DMS 273 treated with DMSO at 0.1 percent for 48 hours (cell line): ENCODE measurements around the gene AUP1.
A peak's percentile ranks its signal among the peaks of the same experiment; 100 is the strongest.

ENCODE experiments used
- DNase-seq: peaks from one replicate; lab custom pipeline; 2025; lab: John Stamatoyannopoulos, UW

Gene AUP1

DNA sequence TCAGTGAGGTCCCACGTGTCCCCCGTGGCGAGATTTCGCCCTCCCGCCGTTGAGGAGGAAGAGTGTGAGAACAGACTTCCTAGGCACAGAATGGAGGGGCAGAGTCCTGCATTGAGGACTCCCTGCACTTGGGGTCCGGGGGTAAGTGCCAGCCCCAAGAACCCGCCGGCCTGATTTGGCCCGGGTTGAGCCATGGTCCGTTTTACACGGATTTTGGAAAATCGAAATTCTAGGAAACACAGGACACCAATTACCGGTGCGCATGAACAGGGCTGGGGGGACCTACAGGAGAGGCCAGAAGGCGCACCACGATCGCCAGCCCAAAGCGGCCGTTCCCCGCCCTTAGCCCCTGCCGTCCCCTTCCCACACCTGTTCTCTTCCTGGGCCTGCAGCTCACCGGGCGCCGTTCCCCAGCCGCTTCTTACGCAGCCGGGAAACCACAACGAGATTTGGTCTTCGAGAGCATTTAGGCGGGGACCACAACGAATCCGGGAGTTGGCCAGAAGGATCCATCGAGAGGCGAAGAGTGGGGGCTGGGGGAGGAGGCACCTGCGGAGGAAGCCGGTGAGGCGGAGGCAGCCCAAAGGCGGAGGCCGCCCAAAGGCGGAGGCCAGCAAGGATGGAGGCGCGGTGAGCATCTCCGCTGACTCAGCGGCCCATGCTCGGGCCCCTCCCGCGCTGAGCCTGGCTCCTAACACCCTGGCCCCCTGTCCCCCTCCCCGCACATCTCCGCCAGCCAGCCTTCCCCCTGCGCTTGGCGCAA is 15.7 kb downstream of the AUP1 start:
- no peak for DNase-seq

DNA sequence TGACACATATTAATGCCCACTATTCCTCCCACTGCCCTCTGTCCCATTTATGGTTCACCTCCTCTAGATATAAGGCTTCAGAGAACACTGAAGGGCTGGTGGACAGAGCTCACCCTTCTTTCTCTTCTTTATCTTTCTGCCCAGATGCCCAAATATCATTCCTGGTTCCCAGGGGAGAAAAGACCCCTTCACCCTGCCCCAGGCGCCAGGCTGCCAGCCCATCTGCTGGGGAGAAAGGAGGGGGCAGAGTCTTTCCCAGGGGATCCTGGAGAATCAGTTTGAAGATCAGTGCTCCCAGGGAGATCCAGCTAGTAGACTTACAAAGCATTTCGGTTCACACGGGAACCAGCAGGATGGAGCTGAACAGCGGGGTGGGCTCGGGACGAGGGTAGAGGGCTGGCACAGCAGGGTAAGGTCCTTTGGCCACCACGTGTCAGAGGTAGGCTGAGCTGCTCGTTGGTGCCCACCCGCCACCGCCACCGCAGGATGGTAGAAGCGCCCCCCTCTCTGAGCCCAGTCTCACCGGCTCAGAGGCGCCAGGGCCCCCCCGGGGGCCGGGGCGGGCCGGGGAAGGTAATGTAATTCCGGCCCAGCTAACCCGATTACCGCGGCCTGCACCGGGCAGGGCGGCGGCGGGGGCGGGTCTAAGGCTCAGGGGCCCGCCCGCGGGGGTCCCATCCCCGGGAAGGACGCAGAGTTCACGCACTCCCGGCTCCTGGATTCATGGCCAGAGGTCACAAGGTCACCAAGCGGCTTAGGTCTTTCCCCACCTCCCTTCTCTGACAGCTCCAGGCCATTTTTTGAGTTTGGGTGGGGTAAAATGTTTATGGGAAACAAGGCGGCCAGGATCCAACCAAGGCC is 16.5 kb downstream of the AUP1 start:
- no peak for DNase-seq

DNA sequence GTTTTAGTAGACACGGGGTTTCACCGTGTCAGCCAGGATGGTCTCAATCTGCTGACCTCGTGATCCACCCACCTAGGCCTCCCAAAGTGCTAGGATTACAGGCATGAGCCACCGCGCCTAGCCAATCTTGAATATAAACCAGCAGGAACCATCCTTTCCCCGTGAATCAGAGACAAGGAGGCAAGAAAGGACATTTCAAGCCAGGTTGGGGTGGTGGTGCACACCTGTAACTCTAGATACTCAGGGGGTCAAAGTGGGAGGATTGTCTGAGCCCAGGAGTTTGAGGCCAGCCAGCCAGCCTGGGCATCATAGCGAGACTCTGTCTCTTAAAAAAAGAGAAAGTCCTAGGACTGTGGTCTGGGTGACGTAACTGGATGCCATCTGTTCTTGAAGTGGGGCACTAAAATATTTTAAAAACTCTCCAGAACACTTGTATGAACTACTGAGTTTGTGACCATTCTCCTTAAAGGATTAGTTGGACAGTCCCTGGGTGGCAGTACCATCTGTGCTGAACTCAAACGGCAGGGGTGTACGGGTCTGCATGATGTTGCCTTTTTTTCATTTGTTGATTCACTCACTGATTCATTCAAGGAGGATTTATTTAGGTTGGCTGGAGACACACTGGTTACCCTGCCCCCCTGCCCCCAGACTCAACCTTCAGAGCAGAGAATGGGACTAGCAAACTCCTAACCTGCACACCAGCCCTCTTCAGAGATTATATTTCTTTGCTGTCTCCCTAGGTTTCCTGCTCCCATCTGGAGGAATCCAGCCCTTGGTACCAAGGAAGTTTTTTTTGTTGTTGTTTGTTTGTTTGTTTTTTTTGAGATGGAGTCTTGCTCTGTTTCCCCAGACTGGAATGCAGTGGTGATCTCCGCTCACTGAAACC is 18.2 kb downstream of the AUP1 start:
- peak; percentile 29 for DNase-seq

DNA sequence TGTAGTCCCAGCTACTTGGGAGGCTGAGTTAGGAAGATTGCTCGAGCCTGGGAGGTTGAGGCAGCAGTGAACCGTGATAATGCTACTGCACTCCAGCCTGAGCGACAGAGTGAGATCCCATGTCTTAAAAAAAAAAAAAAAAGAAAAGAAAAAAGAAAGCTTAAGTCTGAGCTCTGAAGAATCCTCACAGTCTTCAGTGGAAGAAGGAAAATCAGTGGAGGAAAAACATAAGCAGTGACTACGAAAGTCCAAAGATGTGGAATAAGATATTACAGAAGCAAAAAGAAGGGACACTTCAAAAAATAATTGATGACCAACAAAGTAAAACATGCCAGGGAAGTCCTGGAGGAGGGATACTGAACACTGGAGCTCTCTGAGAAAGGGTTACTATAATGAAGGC is 19.2 kb downstream of the AUP1 start:
- DNase-seq, result no peak

DNA sequence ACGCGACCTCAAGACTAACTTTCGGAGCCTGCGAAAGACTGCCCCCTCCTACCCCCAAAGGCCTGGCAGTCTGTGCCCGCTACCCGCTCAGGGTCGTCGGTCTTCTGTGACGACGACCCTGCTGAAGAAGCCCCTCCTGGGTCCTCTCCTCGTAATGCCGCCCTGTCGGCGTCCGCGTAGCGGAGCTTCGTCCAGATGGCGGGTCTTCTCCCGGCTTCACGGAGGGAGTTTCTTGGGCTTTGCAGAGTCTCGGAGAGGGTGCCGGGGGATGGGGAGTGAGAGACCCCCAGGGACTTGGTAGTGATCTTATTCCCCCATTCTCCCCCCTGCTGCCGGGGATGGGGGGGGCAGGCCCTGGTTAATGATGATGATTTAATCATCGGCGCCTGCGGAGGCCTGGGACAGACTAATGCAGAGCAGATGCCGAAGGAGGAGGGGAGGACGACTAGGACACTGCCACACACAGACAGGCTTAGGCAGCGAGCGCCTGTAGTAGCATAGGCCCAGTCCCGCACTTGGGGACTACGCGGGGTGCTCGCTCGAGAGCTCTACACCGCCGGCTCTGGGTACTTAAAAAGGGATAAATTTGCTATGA is 21.5 kb downstream of the AUP1 start:
- DNase-seq, result peak; percentile 76

DNA sequence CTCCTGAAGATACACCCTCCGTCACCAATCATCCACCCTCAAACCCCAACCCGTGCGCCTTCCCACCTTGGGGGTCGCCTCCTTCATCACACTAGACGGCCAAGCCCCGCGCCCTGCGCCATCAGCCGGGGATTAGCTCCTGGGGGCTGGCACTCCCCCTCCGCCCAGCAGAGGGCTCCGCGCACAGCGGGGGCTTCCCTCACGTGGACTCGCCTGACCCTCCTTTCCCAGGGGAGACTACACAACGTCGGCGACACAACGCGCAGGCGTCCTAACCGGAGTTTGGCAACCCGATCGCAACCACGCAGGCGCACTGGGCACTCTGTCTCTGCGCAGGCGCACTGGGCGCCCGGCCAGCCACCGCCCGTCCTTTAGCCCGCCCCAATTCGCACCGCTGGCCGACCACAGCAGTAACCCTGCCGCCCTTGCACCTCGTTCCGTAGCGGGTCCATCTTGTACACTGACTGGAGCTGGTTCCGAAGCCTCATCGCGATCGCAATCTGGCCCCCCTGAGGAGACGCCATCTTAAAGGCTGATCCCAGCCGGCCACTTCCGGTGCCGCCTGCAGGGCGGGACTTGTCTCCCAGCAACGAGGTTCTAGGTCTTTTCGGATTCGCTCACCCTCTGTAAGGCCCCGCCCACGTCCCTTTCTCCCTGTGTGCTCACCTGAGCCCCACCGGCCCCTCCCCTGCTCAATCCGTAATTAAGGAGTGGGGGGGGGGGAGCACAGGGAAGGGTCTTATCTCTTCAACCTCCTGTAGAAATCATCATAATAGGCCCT is 22.2 kb downstream of the AUP1 start, which contains the start of gene PCGF1:
Gene PCGF1 (minus strand): TSS at position 551 of the 781 bp plus-strand sequence. CDS start 27 bp downstream, at position 524.
- peak; percentile 97 for DNase-seq

DNA sequence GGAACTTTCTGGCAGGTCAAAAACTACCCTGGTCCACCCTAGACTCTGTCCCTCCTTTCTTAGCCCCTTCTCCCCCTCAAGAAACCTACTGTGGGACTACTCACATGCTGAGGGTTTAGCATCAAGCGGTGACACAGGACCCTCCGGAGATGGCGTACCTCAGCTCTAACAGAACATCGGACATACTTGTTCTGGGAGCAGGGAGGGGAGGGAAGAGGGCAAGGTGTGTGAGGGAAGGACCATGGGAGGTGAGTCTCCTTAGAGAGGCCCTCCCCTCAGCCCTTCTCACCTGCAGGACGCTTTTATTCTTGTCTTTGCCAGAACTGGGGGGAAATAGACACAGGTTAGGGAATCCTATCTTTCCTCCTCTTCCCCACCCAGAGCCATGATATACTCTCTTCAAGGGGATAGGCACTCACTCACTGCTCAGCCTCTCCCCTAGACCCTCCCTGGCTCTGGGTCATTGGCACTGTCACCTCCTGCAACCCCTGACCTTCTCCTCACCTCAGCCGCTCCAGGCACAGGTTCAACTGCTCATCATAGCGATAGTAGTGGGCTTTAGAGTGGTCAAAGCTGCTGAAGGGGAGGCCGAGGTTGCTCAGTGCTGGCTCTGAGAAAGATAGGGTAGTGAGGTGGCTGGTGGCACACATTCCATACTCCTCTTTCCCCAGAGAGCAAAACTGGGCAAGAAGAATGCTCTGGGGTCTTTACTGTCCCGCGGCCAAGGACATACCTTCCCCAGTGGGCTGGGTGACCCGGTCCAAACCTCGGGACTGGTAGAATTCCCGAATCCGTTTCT is 23.9 kb downstream of the AUP1 start:
- no peak for DNase-seq

DNA sequence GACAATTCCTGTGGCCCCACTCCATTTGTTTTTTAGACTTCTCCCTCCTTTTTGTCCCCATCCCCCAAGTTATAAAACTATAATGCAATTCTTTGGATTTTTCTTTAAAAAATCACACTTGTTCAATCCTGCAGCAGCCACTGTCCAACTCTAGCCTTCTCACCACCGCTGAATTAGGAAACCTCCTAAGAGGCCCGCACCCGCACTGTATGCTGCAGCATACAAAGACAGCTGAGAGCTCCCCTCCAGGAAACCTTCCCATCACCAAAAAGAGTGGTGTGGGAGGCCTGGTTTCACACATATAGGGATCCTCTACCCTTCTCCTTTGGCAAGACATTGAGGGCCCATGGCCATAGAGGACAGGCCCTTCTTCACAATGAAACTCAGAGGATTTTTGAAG is 24.9 kb downstream of the AUP1 start:
- DNase-seq, result no peak

DNA sequence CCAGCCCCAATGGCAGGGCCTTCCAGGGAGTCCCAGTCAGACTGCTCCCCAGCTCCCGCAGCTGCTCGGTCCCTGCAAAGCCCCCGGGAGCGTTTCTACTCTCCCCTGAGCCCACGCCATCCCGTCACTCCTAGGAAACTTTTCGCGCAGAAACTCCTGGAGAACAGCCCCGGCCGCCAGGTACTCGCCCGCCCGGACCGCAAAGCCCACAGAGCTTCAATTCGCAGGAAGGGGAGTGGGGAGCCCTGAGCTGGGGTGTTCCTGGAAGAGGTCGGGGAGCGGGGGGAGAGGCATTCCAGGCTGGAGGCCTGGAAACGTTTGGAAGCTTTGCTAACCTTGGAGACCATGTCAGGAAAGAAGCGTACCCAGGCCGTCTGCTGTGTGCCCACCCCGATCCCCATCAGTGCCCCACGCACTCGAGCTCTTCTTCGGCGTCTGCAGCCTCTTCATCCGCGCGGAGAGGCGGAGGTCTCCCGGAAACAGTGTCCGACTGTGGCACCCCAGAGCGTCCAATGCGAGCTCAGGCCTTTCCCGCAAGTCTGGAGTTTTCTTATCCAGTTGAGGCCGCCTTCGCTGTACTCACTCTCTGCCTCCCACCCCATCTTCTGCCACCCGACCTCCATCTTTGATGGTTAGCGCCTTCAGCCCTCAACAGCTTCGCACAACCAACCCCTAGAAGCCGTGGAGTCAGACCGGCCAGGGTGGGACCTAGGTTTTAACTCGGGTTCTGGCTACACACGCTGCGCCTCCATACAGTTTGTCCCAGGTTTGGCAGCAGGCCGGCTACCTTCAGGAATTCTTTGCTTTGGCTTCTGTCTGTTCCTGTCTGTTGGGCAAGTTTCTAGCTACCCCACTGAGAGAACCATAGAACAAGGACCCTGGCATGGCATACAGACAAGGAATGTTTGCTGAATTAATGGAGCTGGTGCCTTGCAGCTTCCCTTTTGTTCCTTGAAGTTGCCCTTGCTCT is 25.7 kb downstream of the AUP1 start:
- DNase-seq, result no peak

DNA sequence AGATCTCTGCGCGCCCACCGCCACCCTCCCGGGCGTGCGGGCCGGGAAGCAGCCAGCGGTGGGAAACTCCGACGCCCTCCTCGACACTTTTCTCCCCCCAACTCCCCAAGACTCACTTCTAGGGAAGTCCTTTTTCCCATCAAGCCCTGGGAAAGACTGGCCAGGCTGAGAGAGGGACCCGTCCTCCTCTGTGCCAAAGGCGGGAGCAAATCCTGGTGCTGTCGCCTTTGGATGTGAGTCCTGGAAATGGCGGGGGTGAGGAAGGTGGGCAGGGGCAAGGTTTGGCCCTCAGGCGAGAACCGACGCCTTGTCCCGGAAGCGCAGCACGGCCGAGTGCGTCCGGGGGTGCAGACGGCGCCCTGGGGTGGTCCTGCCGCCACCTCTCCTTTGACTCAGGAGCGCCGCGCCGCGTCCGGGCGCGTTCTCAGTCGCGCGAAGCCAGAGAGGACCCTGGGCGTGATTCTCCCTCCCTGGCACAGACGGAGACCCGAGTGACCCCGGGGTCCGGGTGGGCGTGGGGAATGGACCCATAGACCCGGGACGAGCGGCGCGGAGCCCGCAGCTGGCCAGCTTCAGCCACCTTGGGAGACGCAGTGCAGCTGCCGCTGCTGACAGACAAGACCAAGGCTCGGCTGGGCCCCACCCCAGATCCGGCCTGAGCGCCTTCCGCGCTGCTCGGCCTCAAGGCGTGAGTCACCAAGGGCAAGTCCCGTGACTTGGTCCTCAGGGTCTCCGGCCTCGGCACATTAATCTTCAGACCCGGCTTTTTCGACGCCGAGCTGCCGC is 26.6 kb downstream of the AUP1 start:
- no peak for DNase-seq

DNA sequence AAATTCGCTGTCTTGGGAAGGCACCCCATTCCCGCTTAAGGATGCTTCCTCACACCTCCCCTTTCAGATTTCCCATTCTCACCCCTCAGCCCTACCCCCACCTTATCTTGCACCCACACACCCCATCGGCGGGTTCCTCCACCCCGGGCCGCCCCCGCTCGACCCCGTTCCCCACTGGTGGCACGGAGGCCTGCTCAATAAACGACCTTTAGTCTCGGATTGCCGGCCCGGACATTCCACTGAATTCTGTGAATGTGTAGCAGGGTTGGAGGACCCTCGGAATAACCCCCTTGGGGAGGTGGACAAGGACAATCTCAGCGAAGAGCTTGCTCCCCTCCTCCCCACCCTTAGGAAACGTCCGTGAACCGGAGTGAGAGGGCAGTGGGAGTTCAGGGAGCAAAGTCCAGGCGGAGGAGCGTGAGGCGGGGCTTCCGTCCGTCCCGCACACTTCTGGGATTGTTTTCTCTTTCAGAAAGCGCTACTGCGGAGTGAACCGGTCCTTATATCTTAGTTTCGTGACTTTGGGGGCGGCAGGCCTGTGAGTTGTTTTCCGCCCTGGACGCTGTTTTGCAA is 27.3 kb downstream of the AUP1 start:
- no peak for DNase-seq

DNA sequence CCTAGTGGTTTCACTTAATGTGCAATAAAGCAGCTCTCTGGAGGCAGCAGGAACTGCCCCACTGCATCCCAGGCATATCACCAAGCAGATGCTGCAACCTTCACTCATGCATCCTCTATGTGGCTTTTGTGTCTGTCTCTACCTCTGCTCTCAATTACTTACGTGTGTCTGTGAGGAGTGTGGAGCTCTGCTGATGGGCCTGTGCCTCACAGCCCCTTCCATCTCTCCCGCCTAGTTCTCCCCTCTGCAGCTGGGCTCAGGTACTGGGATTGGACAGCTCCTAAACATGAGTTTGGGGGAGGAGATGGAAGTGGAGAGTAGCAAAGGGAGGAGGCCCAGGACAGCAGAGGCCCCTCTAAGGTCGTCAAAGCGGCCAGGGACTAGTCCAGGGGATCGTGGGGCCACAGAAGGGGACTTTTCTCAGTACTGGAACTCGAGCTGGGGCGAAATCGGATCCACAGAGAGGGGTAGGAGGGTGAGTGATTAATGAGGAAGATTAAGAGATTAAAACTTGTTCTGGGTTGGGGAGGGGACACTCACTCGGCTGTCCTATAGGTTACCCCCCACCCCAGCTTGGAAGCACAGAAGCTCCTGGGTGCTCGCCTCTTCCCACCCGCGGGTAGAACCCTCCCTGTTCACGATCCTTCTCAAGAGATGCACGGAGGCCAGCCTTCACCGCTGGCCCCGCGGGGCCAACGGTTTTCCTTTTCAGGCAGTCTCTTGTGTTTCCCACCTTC is 28.0 kb downstream of the AUP1 start:
- DNase-seq, result no peak

DNA sequence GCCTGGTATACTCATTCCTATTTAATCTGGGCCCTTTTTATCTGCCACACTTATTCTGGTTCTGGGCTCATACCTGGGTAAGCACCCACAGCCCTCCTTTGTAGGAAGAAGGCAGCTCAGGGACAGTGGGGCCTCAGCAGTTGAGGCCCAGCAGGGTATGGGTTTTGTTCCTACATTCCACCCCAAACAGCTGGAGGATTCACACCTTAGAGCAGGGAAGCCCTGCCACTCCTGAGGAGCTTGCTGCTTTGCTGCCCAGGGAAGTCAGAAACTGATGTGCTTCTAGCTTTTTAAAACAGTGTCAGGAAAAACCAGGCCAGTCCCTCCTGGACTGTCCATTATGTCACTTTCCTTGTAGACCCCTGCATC is 28.9 kb downstream of the AUP1 start:
- no peak for DNase-seq

DNA sequence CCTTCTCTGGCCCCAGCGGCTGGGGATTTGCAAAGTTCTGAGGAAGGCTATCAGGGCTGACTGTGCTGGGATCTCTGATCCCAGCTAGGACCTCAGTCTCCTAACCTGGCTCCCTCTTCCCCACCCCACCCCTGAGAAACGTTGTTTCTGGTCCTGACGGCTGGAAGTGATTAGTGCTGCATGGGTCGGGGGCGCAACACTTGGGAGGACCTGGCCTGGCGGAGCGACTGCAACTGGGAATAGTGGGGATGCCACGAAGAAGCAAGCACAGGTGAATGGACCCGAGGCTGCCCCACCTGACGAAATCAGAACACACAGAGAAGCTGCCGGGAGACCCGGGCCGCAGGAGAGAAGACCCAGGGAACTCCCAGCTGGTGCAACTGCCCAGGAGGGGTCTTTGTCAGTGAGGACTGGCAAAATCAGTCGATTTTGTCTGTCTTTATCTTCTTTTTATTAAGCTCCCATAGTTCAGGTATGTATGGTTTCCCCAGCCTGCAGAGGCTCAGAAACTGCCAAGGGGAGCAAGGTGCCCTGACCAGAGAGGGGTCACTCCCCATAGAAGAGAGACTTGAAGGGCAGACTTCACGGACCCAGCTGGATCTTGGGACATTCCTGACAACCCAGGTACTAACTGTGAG is 29.4 kb downstream of the AUP1 start:
- no peak for DNase-seq

DNA sequence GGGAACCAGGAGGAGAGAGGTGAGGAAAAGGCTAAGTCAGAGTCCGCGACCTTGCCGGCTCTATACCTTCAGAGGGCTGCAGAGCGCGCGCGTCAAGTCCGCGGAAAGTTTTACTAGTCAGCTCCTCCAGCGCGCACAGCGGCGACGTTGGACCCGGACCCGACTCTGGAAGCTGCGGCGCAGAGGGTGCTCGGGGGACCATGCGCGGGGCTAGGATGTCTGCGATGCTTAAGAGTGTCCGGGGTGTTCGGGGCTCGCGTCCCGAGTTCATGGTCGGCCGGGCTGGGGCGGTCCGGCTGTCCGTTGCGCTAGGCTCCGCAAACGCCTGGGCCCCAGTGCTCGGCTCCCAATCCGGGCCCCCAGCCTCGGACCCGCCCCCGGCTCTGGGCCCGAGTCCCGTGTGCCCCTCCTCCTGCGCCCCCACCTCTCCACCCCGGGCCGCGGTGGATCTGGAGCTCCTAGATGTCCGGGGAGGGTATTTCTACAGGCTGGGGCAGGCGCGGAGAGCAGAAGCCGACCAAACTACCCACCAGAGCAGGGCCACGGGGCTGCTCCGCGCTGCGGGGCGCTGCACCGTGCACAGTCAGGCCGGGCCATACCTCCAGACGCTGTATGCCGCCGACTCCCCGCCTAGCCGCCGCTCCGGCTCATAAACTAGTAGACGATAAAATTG is 30.1 kb downstream of the AUP1 start, which contains the start of gene LBX2:
Gene LBX2 (minus strand): TSS at position 337 of the 673 bp plus-strand sequence. CDS start 66 bp downstream, at position 271.
- DNase-seq, result no peak
